Measurements from ENCODE around the gene SYPL2. TPM values are rescaled to one million over a fixed set of nuclear protein-coding genes. Genes with fewer than 3 reads are reported as not detected.

The SYPL2 gene
- total RNA-seq, 4 donors from 2014 or later: 0.15 to 0.79 (median 0.19) TPM; not detected in 1

GRCh38 chr1:109427171-109427467 lies 39.2 kb upstream of the SYPL2 start:
- no peak for TF ChIP-seq POLR2A (IDR thresholded peaks at IDR 0.05)
- TF ChIP-seq, protein P1, sequence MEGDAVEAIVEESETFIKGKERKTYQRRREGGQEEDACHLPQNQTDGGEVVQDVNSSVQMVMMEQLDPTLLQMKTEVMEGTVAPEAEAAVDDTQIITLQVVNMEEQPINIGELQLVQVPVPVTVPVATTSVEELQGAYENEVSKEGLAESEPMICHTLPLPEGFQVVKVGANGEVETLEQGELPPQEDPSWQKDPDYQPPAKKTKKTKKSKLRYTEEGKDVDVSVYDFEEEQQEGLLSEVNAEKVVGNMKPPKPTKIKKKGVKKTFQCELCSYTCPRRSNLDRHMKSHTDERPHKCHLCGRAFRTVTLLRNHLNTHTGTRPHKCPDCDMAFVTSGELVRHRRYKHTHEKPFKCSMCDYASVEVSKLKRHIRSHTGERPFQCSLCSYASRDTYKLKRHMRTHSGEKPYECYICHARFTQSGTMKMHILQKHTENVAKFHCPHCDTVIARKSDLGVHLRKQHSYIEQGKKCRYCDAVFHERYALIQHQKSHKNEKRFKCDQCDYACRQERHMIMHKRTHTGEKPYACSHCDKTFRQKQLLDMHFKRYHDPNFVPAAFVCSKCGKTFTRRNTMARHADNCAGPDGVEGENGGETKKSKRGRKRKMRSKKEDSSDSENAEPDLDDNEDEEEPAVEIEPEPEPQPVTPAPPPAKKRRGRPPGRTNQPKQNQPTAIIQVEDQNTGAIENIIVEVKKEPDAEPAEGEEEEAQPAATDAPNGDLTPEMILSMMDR (IDR thresholded peaks at IDR 0.05): no peak
- peaks cover 10 to 44% (median 27%) of the 10 kb centered on the region in 3 donors for H3K4me1 ChIP-seq
- H3K27me3 ChIP-seq: no peaks in the 10 kb centered on the region
- intact Hi-C loops (cut with DNase I): no loop called here
- H3K9me3 ChIP-seq: no peaks in the 10 kb centered on the region
- DNase-seq: no peak
- peak overlapping the region; percentile 77 to 89 (median 82) for H3K4me3 ChIP-seq
- WGBS, 2 donors: 2 to 4% methylated on average over 6 to 7 of the region's 7 CpGs
- peak overlapping the region; percentile 87 to 94 (median 91) for H3K27ac ChIP-seq
- peaks cover 0 to 4% (median 0%) of the 10 kb centered on the region in 3 donors for H3K36me3 ChIP-seq

GRCh38 chr1:109432336-109432735 lies 34.0 kb upstream of the SYPL2 start:
- Histone ChIP-seq H3K27me3 (peaks cover 0 to 5% (median 0%) of the 10 kb centered on the region in 4 donors), H3K36me3 (no peaks in the 10 kb centered on the region), H3K4me1 (peaks cover 0 to 6% (median 4%) of the 10 kb centered on the region in 3 donors), H3K4me3 (no peak overlapping the region), H3K9me3 (no peaks in the 10 kb centered on the region), H3K27ac (no peak overlapping the region)
- DNase-seq: no peak
- no peak for TF ChIP-seq POLR2A (IDR thresholded peaks at IDR 0.05)
- TF ChIP-seq, protein P1 (IDR thresholded peaks at IDR 0.05): no peak
- intact Hi-C loops (cut with DNase I): no loop called here

- Histone ChIP-seq H3K4me1 (no peaks in the 10 kb centered on the region), H3K27me3 (peaks cover 0 to 5% (median 0%) of the 10 kb centered on the region in 4 donors), H3K36me3 (no peaks in the 10 kb centered on the region), H3K9me3 (no peaks in the 10 kb centered on the region), H3K4me3 (no peak overlapping the region), H3K27ac (no peak overlapping the region)
- intact Hi-C loops (cut with DNase I): no loop called here
- DNase-seq: no peak
- TF ChIP-seq POLR2A (IDR thresholded peaks at IDR 0.05): no peak
- 100% methylated on average over 1 of the region's 1 CpG for WGBS, 2 donors
These were observed 33.0 kb upstream of the SYPL2 start for GRCh38 chr1:109433322-109433721.

DNA sequence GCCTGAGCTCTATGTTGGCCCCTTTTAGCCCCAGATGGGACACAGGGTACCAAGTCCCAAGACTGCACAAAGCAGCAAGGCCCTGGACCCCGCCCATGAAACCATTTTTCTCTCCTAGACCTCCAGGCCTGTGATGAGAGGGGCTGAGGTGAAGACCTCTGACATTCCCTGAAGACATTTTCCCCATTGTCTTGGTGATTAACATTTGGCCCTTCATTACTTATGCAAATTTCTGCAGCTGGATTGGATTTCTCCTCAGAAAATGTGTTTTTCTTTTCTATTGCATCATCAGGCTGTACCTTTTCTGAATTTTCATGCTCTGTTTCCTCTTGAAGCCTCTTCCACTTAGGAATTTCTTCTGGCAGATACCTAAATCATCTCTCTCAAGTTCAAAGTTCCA lies 31.9 kb upstream of the SYPL2 start:
- Histone ChIP-seq H3K4me3 (no peak overlapping the region), H3K36me3 (no peaks in the 10 kb centered on the region), H3K27me3 (peaks cover 0 to 5% (median 0%) of the 10 kb centered on the region in 4 donors), H3K9me3 (no peaks in the 10 kb centered on the region), H3K4me1 (no peaks in the 10 kb centered on the region), H3K27ac (no peak overlapping the region)
- TF ChIP-seq, protein P1 (IDR thresholded peaks at IDR 0.05): no peak
- 60 to 75% methylated on average over 1 of the region's 1 CpG for WGBS, 2 donors
- intact Hi-C loops (cut with DNase I): no loop called here
- DNase-seq: no peak

GRCh38 chr1:109438798-109439297 lies 27.5 kb upstream of the SYPL2 start:
- no peak for DNase-seq
- H3K36me3 ChIP-seq: no peaks in the 10 kb centered on the region
- 69 to 71% methylated on average over 3 of the region's 3 CpGs for WGBS, 2 donors
- H3K4me1 ChIP-seq: no peaks in the 10 kb centered on the region
- H3K4me3 ChIP-seq: no peak overlapping the region
- TF ChIP-seq, protein P1 (IDR thresholded peaks at IDR 0.05): no peak
- no peaks in the 10 kb centered on the region for H3K9me3 ChIP-seq
- H3K27me3 ChIP-seq: peaks cover 0 to 26% (median 0%) of the 10 kb centered on the region in 4 donors
- H3K27ac ChIP-seq: peak overlapping the region in 1 of 4 donors; percentile 4
- intact Hi-C loops (cut with DNase I): no loop called here

DNA sequence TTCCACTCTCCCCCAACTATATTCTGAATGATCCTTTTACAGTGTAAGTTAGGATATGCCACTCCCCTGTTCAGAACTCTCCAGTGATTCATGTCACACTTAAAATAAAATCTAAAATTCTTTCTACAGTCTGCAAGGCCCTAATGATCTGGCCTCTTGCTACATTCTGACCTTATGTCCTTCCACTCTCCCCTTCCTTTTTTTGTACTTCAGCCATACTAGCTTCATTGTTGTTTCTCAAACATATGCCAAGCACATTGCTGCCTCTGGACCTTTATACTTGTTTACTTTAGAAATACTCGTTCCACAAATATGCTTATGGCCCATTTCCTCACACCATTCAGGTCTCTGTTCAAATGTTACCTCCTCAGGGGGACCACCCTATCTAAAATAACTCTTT lies 25.3 kb upstream of the SYPL2 start:
- H3K9me3 ChIP-seq: no peaks in the 10 kb centered on the region
- WGBS, 2 donors: 5 to 6% methylated on average over 1 of the region's 1 CpG
- H3K36me3 ChIP-seq: no peaks in the 10 kb centered on the region
- no peaks in the 10 kb centered on the region for H3K4me1 ChIP-seq
- no peak overlapping the region for H3K27ac ChIP-seq
- intact Hi-C loops (cut with DNase I): no loop called here
- no peak for DNase-seq
- H3K27me3 ChIP-seq: peaks cover 0 to 40% (median 2%) of the 10 kb centered on the region in 4 donors
- H3K4me3 ChIP-seq: no peak overlapping the region
- TF ChIP-seq, protein P1 (IDR thresholded peaks at IDR 0.05): no peak
- TF ChIP-seq POLR2A (IDR thresholded peaks at IDR 0.05): no peak

Data from esophagus squamous epithelium (tissue), 5 donors.